Panc1 (cell line): ENCODE results near the gene TES. TPM values are rescaled to one million over a fixed set of nuclear protein-coding genes. Genes with fewer than 3 reads are reported as not detected.

ENCODE experiments used
- ATAC-seq: fragments of 200-7000 bp; cut with Tn5 transposase; 2 replicates; pipeline ENCODE4 v1.9.1; 2020; ENCODE audit warnings: mild to moderate bottlenecking, moderate library complexity
- BruUV-seq: library from RNA; stranded (reverse); fragments of 400-500 nt; replicated peaks from 2 replicates; lab custom pipeline; 2021; lab: Mats Ljungman, UMichigan
- CTCF ChIA-PET: fragments of 300-600 bp; sonication (Branson Sonifier 250); formaldehyde crosslinking; loops from one replicate; lab custom pipeline; 2022; ENCODE audit warnings: antibody characterized with exemption; lab: Charles Lee
- POLR2A ChIA-PET: fragments of 300-600 bp; sonication (Branson Sonifier 250); formaldehyde crosslinking; loops from one replicate; lab custom pipeline; 2022; ENCODE audit warnings: antibody characterized with exemption; lab: Charles Lee
- DNase-seq: peaks from one replicate; pipeline ENCODE4 v3.0.0-alpha.2; 2010; ENCODE audit warnings: low read depth, low spot score
- H3K27ac ChIP-seq: 2 replicates; pipeline ENCODE4 v1.5.1; 2011; ENCODE audit warnings: mild to moderate bottlenecking, low read length, inconsistent platforms
- H3K27me3 ChIP-seq: fragments of 200-500 bp; sonication (Bioruptor generic); 2 replicates; pipeline ENCODE4 v1.6.0; 2014; ENCODE audit warnings: low read length, inconsistent platforms; ENCODE audit not compliant: control insufficient read depth, insufficient read depth
- H3K36me3 ChIP-seq: fragments of 200-500 bp; sonication (Bioruptor generic); 2 replicates; pipeline ENCODE4 v1.5.1; 2014; ENCODE audit warnings: inconsistent platforms, mild to moderate bottlenecking, low read length, moderate library complexity; ENCODE audit not compliant: control insufficient read depth, insufficient read depth
- H3K4me1 ChIP-seq: 2 replicates; pipeline ENCODE4 v1.5.1; 2011; ENCODE audit warnings: inconsistent platforms, mild to moderate bottlenecking, low read length, moderate library complexity; ENCODE audit not compliant: control insufficient read depth, insufficient read depth
- H3K4me3 ChIP-seq, 2 experiments: 2 replicates each; pipeline ENCODE4 v1.5.1; 2011 to 2012; ENCODE audit warnings: low read depth in 2 of 2, low read length in 2 of 2, mild to moderate bottlenecking in 2 of 2, inconsistent platforms in 1 of 2, moderate library complexity in 1 of 2
- H3K9me3 ChIP-seq: fragments of 200-500 bp; sonication (Bioruptor generic); 2 replicates; pipeline ENCODE4 v1.5.1; 2014; ENCODE audit warnings: low read depth, mild to moderate bottlenecking, inconsistent platforms, low read length, moderate library complexity; ENCODE audit not compliant: control insufficient read depth, insufficient read depth
- POLR2AphosphoS5 ChIP-seq: IDR thresholded peaks from 2 replicates; pipeline ENCODE4 v1.6.1; 2012; ENCODE audit warnings: mild to moderate bottlenecking, low read depth, low read length, moderate library complexity
- REST ChIP-seq, 2 experiments: IDR thresholded peaks; 2 replicates each; pipeline ENCODE4 v1.6.1; 2011 to 2012; ENCODE audit warnings: low read depth in 2 of 2, control low read depth in 1 of 2, low read length in 1 of 2, mild to moderate bottlenecking in 1 of 2, moderate library complexity in 1 of 2; ENCODE audit not compliant: insufficient read depth in 1 of 2
- SIN3A ChIP-seq: IDR thresholded peaks from 2 replicates; pipeline ENCODE4 v1.6.1; 2012; ENCODE audit warnings: low read depth, mild to moderate bottlenecking, low read length, moderate library complexity, borderline replicate concordance; ENCODE audit not compliant: insufficient read depth
- TCF7L2 ChIP-seq: IDR thresholded peaks from 2 replicates; pipeline ENCODE4 v1.6.1; 2011; ENCODE audit warnings: mild to moderate bottlenecking, low read depth, low read length, inconsistent platforms
- in situ Hi-C: cut with HindIII; loops from 2 replicates; pipeline ENCODE4 v1.10.0; 2016; ENCODE audit warnings: low sequenced_read_pairs, low pct_unique_long_range_greater_than_20kb
- intact Hi-C: fragments of 100-400 bp; cut with micrococcal nuclease; formaldehyde crosslinking; loops from one replicate; pipeline ENCODE4 v1.10.0; 2022; ENCODE audit not compliant: unreplicated experiment
- total RNA-seq: library from RNA; stranded (reverse); gene quantifications from one replicate; pipeline ENCODE4 v1.2.1, GENCODE V29; 2021; ENCODE audit not compliant: unreplicated experiment
- TF ChIP-seq, protein P1 (sequence below): fragments of 450-650 bp; IDR thresholded peaks from 2 replicates; pipeline ENCODE4 v1.5.1; 2017; ENCODE audit warnings: mild to moderate bottlenecking

Gene TES
- total RNA-seq, 1 experiment from 2014 or later: 99.4 TPM

DNA sequence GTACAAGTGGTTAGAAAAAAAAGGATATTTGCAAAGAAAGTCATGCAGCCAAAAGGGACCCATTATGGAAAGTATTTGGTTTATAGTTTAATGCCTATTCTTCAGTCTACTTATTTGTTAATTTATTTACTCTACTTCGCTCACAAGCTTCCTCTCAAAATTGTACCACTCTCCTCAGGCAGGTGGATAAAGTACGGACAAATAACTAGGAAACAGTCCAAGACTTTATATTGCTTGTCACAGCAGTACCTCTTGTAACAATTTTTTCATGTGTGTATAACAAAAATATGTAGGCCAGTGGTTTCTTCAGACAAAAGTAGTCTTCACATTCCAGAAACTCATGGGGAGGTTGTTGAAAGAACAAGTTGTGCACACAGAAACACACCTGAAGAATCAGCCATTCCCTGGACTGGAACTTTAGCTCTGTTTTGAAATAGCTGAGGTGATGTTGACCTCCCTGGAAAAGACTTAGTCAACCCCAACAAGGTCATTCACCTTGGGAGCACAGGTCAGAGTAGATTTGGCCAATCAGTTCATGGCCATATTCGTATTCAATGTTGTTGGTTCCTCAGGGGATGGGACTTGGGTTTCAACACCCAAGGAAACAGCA, 73.4 kb downstream of the TES start:
- H3K4me3 ChIP-seq: no peak overlapping the region
- ChIA-PET CTCF (interaction anchor here (0.5 kb wide), 1 partner anchor 206 kb away, joined by 7 read pairs; no protein-coding TSS in a partner anchor), POLR2A (no interaction called here)
- H3K27ac ChIP-seq: peak overlapping the region; percentile 78
- no peaks in the 10 kb centered on the region for H3K36me3 ChIP-seq
- ATAC-seq (no peak), DNase-seq (no peak)
- TF ChIP-seq POLR2AphosphoS5 (no peak), TCF7L2 (no peak), REST (IDR thresholded peaks at IDR 0.05; ENCODE audit: insufficient read depth in 1 of 2, low read depth in 2 of 2, low read length in 1 of 2) (no peak), SIN3A (no peak)
- TF ChIP-seq, protein P1, sequence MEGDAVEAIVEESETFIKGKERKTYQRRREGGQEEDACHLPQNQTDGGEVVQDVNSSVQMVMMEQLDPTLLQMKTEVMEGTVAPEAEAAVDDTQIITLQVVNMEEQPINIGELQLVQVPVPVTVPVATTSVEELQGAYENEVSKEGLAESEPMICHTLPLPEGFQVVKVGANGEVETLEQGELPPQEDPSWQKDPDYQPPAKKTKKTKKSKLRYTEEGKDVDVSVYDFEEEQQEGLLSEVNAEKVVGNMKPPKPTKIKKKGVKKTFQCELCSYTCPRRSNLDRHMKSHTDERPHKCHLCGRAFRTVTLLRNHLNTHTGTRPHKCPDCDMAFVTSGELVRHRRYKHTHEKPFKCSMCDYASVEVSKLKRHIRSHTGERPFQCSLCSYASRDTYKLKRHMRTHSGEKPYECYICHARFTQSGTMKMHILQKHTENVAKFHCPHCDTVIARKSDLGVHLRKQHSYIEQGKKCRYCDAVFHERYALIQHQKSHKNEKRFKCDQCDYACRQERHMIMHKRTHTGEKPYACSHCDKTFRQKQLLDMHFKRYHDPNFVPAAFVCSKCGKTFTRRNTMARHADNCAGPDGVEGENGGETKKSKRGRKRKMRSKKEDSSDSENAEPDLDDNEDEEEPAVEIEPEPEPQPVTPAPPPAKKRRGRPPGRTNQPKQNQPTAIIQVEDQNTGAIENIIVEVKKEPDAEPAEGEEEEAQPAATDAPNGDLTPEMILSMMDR: no peak
- no peaks in the 10 kb centered on the region for H3K27me3 ChIP-seq
- intact Hi-C loops: no loop called here
- H3K9me3 ChIP-seq: no peaks in the 10 kb centered on the region
- peaks cover 8% of the 10 kb centered on the region for H3K4me1 ChIP-seq
- in situ Hi-C loops: no loop called here
- BruUV-seq: no TSS peak

DNA sequence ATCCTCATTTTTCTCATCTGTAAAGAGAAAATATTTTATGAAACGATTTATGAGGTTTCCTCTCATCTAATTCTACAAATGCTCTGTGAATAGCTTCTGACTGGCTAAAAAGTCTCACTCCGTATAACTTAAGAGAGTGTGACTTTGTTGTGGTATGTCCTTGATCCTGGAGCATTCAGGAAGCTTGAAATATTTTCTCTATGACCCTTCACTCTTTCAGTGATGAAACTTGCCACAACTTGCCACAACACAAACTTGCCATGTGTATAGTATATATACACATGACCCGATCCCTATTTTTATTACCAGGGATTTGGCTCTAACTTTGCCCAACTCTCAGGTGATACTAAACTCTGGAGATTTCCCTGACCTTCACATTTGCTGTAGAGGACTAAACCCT, 74.1 kb downstream of the TES start:
- no TSS peak for BruUV-seq
- Histone ChIP-seq H3K27ac (peak overlapping the region; percentile 78), H3K4me1 (peaks cover 8% of the 10 kb centered on the region), H3K27me3 (no peaks in the 10 kb centered on the region), H3K4me3 (no peak overlapping the region), H3K9me3 (no peaks in the 10 kb centered on the region), H3K36me3 (no peaks in the 10 kb centered on the region)
- DNase-seq: no peak
- ATAC-seq: no peak
- ChIA-PET POLR2A (no interaction called here), CTCF (no interaction called here)
- intact Hi-C loops (no loop called here), in situ Hi-C loops (no loop called here)
- TF ChIP-seq, protein P1: no peak
- TF ChIP-seq POLR2AphosphoS5 (no peak), REST (IDR thresholded peaks at IDR 0.05; ENCODE audit: insufficient read depth in 1 of 2, low read depth in 2 of 2, low read length in 1 of 2) (no peak), TCF7L2 (no peak), SIN3A (no peak)
